ENCODE data around the gene ARL14EPL.

Gene ARL14EPL

GRCh38 chr5:116032094-116032517 lies at the start of gene ARL14EPL:
Gene ARL14EPL (plus strand): TSS chr5:116032472. CDS start chr5:116051466, 18,994 bp downstream.
- intact Hi-C loops (cut with DNase I; ENCODE audit: low total_unique reads): no loop called here
- DNase-seq: peak in 1 of 2 donors; percentile 57
- peak; percentile 42 to 50 for TF ChIP-seq CTCF (IDR thresholded peaks at IDR 0.05)
- H3K4me1 ChIP-seq: no peaks in the 10 kb centered on the region
- H3K27ac ChIP-seq: no peak within 1 kb of the TSS
- H3K27me3 ChIP-seq: no peaks in the 10 kb centered on the region
- H3K9me3 ChIP-seq: no peaks in the 10 kb centered on the region
- H3K36me3 ChIP-seq: no peaks in the 10 kb centered on the region
- H3K4me3 ChIP-seq: no peak within 1 kb of the TSS

- no peaks in the 10 kb centered on the region for H3K36me3 ChIP-seq
- TF ChIP-seq CTCF (IDR thresholded peaks at IDR 0.05): no peak
- no peaks in the 10 kb centered on the region for H3K27me3 ChIP-seq
- no peaks in the 10 kb centered on the region for H3K9me3 ChIP-seq
- intact Hi-C loops (cut with DNase I; ENCODE audit: low total_unique reads): no loop called here
- DNase-seq: no peak
- H3K4me3 ChIP-seq: no peak overlapping the region
- H3K4me1 ChIP-seq: peaks cover 0 to 37% (median 13%) of the 10 kb centered on the region in 4 donors
- H3K27ac ChIP-seq: no peak overlapping the region
Observed at GRCh38 chr5:115983519-115983918, 48.8 kb upstream of the ARL14EPL start.

GRCh38 chr5:115985802-115986757 lies 46.2 kb upstream of the ARL14EPL start:
- H3K9me3 ChIP-seq: no peaks in the 10 kb centered on the region
- no peaks in the 10 kb centered on the region for H3K27me3 ChIP-seq
- TF ChIP-seq CTCF (IDR thresholded peaks at IDR 0.05): no peak
- H3K36me3 ChIP-seq: no peaks in the 10 kb centered on the region
- intact Hi-C loops (cut with DNase I; ENCODE audit: low total_unique reads): no loop called here
- H3K4me1 ChIP-seq: peaks cover 0 to 14% (median 5%) of the 10 kb centered on the region in 4 donors
- no peak for DNase-seq
- peak overlapping the region; percentile 11 to 29 for H3K27ac ChIP-seq
- H3K4me3 ChIP-seq: no peak overlapping the region

- Histone ChIP-seq H3K27ac (no peak overlapping the region), H3K9me3 (no peaks in the 10 kb centered on the region), H3K4me3 (no peak overlapping the region), H3K36me3 (no peaks in the 10 kb centered on the region), H3K27me3 (no peaks in the 10 kb centered on the region), H3K4me1 (peaks cover 0 to 14% (median 5%) of the 10 kb centered on the region in 4 donors)
- no peak for TF ChIP-seq CTCF (IDR thresholded peaks at IDR 0.05)
- intact Hi-C loops (cut with DNase I; ENCODE audit: low total_unique reads): no loop called here
- DNase-seq: no peak
Observed at GRCh38 chr5:115988002-115988401, 44.3 kb upstream of the ARL14EPL start.

GRCh38 chr5:115992848-115993350 lies 39.4 kb upstream of the ARL14EPL start:
- H3K4me1 ChIP-seq: no peaks in the 10 kb centered on the region

More at GRCh38 chr5:115992848-115993350, 39.4 kb upstream of the ARL14EPL start:
- Histone ChIP-seq H3K27me3 (no peaks in the 10 kb centered on the region), H3K36me3 (no peaks in the 10 kb centered on the region), H3K9me3 (no peaks in the 10 kb centered on the region), H3K4me3 (no peak overlapping the region), H3K27ac (no peak overlapping the region)
- DNase-seq: no peak
- no peak for TF ChIP-seq CTCF (IDR thresholded peaks at IDR 0.05)
- intact Hi-C loops (cut with DNase I; ENCODE audit: low total_unique reads): no loop called here
